NCI-H1092 treated with DMSO at 0.1 percent for 48 hours (cell line): ENCODE data around the gene TMEM8B.
"Not testable (repeated sequence)": the region's sequence is repeated elsewhere in the genome, so short reads cannot be mapped to it uniquely, and the experiment has no call there.

Experiments
- DNase-seq: peaks from one replicate; lab custom pipeline; 2025; lab: John Stamatoyannopoulos, UW

Gene TMEM8B

GRCh38 chr9:35906923-35907699 is 78.1 kb downstream of the TMEM8B start:
- DNase-seq, result no peak

GRCh38 chr9:35907711-35908503 is 78.9 kb downstream of the TMEM8B start:
- DNase-seq, result peak; percentile 33

GRCh38 chr9:35908504-35909125 is 79.6 kb downstream of the TMEM8B start:
- DNase-seq, result peak; percentile 33

- DNase-seq, result no peak
Observed at GRCh38 chr9:35909274-35909673, 80.2 kb downstream of the TMEM8B start, which contains the start of gene SPAAR. Gene SPAAR (plus strand): TSS chr9:35909490. CDS start chr9:35910464, 974 bp downstream.

GRCh38 chr9:35909687-35910612 is 80.9 kb downstream of the TMEM8B start:
- no peak for DNase-seq

GRCh38 chr9:35910613-35911359 is 81.8 kb downstream of the TMEM8B start:
- DNase-seq, result peak; percentile 7

GRCh38 chr9:35911690-35912089 is 82.7 kb downstream of the TMEM8B start:
- no peak for DNase-seq

GRCh38 chr9:35912791-35913400 is 83.9 kb downstream of the TMEM8B start:
- DNase-seq, result no peak

GRCh38 chr9:35913429-35913828 is 84.4 kb downstream of the TMEM8B start:
- not testable (repeated sequence) for DNase-seq

GRCh38 chr9:35914301-35914807 is 85.3 kb downstream of the TMEM8B start:
- DNase-seq, result no peak
